Ecto neural progenitor cell (in vitro differentiated cells): Measurements from ENCODE around the gene ACKR2.

Experiments
- DNase-seq: peaks from one replicate; pipeline ENCODE4 v3.0.0-alpha.2; 2018; ENCODE audit warnings: low spot score

Gene ACKR2

DNA sequence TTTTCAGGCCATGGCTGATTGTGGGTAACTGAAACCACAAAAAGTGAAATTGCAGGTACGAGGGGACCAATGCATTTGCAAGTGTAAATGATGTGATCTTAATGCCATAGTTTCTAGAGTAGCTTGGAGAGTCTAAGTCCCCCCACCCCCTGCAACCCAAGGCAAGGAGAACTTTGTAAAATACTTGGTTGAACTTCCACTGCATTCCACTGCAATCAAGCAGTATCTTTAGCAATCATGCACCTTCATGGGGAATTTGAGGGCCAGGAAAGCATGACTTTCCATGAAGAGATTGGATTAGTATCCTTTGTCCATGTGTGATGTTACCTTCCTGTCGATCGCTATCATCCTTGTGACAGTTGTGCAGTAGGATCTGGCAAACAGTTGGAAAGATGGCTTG is 77.8 kb downstream of the ACKR2 start:
- no peak for DNase-seq

DNA sequence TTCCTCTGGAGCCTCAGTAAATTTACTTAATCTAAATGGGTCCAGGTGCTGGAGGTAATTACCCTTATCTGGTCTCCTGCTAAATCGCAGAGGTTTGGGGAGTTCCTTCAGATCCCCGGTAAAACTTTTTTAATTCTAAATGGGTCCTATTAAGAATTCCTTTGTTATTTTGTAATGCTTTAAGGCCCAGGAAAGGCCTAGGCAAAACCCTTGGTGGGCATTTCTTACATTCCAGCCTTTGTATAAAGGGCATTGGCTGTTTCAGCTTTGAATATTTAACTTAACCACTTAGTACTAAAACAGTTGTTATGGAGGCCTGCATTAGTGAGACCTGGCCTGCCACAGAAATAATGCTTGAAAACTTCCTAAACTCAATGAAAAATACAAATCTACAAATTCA is 81.8 kb downstream of the ACKR2 start:
- DNase-seq, result no peak

DNA sequence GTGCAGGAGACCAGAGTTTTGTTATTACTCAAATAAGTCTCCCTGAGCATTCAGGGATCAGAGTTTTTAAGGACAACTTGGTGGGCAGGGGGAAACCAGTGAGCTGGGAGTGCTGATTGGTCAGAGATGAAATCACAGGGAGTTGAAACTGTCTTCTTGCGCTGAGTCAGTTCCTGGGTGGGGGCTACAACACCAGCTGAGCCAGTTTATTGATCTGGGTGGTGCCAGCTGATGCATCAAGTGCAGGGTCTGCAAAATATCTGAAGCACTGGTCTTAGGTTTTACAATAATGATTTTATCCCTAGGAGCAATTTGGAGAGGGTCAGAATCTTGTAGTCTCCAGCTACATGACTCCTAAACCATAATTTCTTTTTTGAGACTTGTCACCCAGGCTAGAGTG is 82.9 kb downstream of the ACKR2 start:
- DNase-seq, result no peak

- DNase-seq, result no peak
Measured at GRCh38 chr3:42892807-42893206, 83.6 kb downstream of the ACKR2 start.

DNA sequence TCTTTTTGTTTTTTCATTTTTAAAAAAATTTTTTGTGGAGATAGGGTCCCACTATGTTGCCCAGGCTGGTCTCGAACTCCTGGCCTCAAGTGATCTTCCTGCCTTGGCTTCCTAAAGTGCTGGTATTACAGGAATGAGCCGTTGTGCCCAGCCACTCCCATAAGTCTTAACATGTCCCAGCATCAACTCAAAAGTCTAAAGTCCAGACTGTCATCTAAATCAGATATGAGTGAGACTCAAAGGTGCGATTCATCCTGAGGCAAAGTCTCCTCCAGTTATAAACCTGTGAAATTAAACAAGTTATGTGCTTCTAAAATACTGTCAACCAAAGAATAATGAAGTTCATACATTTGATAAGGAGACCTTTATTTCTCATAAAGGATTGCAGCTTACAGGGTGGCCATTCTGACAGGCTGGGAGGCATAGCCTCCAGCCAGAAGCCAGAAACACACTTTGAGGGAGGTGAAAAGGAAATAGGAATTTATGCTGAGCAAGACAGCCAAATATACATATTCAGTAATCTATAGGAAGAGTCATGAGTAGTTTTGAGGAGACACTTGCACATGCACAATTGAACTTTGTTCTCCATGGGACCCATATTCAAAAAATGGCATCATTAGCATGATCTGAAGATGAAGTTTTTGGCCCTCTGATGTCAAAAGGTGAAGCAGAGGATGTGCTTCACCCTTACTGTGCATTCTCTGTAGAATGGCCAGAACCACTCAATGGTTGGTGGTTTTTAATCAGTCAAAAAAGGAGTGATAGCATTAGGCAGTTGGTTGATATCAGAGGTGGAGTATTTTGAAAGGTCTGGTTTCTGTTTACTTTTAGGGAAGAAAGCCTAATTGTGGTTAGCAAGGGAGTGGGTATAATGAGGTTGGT is 85.7 kb downstream of the ACKR2 start:
- no peak for DNase-seq

- DNase-seq, result no peak
Measured at GRCh38 chr3:42895580-42895868, 86.3 kb downstream of the ACKR2 start.

DNA sequence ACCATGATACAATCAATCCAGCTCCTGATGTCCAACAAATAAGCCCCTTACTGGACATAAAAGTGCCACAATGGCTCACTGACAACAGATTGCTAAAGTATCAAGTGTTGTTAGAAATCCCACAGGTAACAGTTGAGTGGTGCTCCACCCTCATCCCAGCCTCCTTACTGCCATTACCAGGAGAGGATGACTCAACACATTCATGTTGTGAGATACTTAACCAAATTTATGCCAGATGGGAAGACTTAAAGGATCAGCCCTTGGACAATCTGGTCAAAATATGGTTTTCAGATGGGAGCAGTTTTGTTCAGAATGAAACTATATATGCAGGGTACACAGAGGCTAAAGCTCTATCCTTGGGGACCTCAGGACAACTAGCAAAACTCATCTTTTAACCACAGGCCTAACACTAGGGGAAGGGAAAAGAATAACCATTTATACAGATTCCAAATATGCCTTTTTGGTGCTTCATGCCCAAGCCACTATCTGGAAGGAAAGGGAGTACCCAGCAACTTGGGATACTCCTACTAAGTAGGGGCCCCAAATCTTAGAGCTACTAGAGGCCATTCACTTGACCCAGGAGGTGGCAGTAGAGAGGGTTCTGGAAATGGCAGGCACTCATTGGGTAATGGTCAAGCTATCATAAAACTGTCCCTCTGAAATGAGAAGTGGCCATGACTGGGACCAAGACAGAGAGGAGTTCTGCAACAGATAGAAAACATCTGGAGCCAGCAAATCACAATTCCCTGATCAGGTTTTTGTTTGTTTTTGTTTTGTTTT is 89.8 kb downstream of the ACKR2 start:
- DNase-seq, result no peak

- DNase-seq, result no peak
Measured at GRCh38 chr3:42900226-42901072, 91.2 kb downstream of the ACKR2 start.

DNA sequence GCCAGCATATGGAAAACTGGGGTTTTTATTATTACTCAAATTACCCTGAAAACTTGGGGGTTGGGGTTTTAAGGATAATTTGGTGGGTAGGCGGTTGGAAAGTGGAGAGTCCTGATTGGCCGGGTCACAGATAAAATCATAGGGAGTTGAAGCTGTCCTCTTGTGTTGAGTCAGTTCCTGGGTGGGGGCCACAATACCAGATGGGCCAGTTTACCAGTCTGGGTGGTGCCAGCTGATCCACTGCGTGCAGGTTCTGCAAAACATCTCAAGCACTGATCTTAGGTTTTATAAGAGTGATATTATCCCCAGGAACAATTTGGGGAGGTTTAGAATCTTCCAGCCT is 91.8 kb downstream of the ACKR2 start:
- DNase-seq, result no peak

GRCh38 chr3:42902257-42902656 is 93.0 kb downstream of the ACKR2 start:
- no peak for DNase-seq

GRCh38 chr3:42904076-42904475 is 94.8 kb downstream of the ACKR2 start:
- no peak for DNase-seq

DNA sequence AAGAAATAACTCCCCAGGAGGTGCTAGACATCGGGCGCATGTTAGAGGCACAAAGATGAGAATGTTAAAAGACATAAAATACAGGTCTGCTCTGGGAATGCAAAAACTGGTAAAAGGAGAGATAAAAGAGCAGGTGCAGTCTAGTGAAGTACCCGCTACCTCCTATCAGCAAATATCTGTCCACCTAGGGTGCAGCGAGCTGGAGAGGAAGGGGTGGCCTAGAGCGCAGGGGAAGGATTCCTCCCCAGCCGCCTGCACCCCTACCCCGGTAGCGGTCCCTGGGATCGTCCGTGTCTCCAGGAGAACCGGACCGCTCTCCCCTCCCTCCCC is 96.5 kb downstream of the ACKR2 start:
- DNase-seq, result no peak

GRCh38 chr3:42906070-42906847 is 97.0 kb downstream of the ACKR2 start, which contains the start of gene ZNF662:
TSS of gene ZNF662 (plus strand) at chr3:42906142. CDS start at chr3:42908115, 1,973 bp downstream.
- DNase-seq, result no peak

GRCh38 chr3:42906848-42907183 is 97.6 kb downstream of the ACKR2 start:
- no peak for DNase-seq

GRCh38 chr3:42908675-42909074 is 99.4 kb downstream of the ACKR2 start:
- DNase-seq, result no peak

DNA sequence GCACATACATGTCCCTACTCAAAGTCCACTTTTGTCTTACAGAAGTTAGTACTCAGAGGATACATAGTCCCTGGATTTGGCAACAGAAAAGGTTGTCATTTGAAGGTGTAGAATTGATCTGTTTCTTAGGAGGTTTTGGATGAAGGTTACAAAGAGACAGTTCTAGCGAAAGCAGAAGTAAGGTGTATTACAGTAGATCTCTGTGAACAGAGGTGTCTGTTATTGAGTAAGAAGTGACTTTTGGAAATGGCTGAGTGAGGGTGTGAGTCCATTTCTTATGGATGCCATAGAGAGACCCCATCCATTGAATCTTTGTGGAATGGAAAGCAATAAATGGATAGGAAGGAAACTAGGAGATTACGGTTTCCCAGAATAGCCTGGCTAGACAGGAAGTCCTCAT is 102.3 kb downstream of the ACKR2 start:
- no peak for DNase-seq

- DNase-seq, result no peak
Measured at GRCh38 chr3:42914771-42915515, 105.7 kb downstream of the ACKR2 start.
